Stimulated activated naive CD8-positive, alpha-beta T cell treated with anti-CD3 and anti-CD28 coated beads, Interleukin-15, Interleukin-2, amounts not matched to agents 100 U/mL and 50 U/mL, for 24 hours (primary cell): ENCODE results near the gene RPAIN.
"Not testable (repeated sequence)": the region's sequence is repeated elsewhere in the genome, so short reads cannot be mapped to it uniquely, and the experiment has no call there.

Source experiments
- ATAC-seq: fragments of 150-1000 bp; cut with Tn5 transposase; one replicate; pipeline ENCODE4 v1.10.0; 2021
- DNase-seq: peaks from one replicate; pipeline ENCODE4 v3.0.0; 2021

Gene RPAIN

DNA sequence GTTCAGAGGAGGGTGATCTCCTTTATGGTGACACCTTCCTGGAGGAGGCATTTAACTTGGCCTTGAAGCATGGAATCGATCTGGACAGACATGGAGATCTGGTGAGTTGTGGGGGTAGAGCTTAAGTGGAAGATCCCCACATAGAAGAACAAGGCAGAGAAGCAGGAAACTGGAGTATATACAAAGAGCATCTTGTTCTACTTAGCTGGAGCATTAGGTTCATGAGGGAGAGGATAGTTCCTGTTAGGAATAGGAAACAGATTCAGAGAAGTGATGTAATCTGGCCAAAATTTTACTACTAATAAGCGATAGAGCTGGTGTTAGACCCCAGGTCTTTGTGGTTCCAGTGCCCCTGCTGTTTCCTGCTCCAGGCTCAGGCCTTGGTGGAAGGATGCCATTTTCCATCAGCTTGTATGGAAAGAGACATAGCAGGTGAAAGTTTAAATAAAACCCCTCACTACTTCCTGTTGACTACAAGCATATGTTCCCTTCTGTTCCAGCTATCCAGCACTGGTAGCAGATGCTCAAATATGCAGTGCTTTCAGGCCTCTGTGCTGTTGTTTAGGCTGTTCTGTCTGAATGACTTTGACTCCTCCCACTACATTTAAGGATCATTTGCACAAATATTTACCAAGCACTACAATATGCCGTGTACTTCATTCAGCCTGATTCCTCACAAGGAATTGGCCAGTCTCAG lies 9.4 kb downstream of the RPAIN start:
- DNase-seq (no peak), ATAC-seq (peak; percentile 6)

DNA sequence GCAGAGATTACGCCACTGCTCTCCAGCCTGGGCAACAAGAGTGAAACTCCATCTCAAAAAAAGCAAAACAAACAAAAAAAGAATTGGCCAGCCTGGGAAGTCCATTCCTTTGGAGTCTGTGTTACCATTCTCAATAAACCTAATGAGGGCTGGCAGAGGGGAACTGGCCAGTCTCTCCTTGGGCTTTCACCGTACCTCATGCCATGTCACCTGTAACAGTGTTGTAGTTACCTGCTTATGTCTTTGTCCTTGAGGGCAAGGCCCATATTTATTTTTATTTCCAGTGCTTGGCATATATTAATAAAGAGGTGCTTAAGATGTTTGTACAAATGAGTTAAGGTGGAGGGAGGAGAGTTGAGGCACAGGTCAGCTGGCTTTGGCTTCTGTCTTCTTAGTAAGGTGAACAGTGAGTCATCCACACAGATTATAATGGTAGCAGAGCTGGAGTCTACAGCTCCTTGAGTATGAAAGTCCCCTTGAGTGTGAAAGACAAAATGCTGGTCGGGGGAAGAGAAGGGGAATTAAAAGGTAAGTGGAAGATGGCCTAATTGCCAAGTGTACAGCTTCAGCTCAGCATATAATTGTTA lies 10.5 kb downstream of the RPAIN start:
- DNase-seq (no peak), ATAC-seq (no peak)

DNA sequence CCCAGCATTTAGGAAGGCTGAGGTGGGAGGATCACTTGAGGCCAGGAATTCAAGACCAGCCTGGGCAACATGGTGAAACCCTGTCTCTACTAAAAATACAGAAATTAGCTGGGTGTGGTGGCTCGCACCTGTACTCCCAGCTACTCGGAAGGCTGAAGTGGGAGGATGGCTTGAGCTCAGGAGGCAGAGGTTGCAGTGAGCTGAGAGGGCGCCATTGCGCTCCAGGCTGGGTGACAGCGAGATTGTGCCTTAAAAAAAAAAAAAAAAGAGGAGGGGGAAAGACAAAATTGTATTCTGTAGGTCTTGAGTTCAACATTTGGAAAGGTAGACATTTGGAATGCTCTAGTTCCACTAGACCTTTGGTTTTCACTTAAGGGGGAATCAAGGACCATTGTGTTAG lies 11.3 kb downstream of the RPAIN start:
- not testable (repeated sequence) for ATAC-seq, DNase-seq

DNA sequence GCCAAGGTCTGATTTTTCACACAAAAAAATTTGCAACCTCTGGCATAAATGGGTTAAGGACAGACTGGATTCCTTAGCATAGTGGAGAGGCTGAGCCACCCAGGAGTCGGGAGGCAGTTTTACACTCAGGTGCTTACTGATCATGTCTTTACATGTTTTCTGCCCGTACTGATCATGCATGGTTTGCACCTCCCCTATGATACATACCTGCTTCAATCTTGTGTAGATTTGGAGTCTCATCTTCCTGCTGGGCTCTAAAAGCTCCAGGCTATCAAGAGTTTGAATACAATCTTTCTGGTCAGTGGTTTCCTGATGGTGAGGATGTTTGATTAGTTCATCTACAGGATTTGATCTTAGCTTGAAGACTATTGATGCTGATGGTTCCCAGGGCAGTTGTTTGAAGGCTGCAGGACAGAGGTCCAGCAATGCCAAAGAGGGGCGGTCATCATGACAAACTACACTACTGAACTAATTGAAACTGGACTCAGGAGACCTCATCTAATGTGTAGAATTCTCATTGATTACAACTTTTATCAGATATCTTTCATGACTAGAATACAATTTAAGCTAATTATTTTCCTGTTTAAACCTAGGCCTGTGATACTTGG lies 12.1 kb downstream of the RPAIN start:
- DNase-seq (no peak), ATAC-seq (no peak)

GRCh38 chr17:5434984-5435383 lies 15.0 kb downstream of the RPAIN start:
- ATAC-seq (no peak), DNase-seq (no peak)

DNA sequence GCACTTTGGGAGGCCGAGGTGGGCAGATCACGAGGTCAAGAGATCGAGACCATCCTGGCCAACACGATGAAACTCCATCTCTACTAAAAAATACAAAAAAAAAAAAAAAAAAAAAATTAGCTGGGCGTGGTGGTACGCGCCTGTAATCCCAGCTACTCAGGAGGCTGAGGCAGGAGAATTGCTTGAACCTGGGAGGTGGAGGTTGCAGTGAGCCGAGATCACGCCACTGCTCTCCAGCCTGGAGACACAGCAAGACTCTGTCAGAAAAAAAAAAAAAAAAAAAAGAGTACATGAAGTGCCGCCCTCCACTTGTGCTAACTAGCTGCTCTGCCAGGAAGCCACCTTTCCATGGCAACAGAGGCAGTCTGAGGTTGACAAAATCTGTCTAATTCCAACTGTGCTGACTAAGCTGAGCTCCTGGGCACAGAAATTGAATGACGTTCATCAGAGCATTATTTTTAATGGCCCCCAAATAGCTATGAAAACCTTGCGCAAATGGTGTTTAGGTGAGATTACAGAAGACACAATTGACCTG lies 15.9 kb downstream of the RPAIN start:
- ATAC-seq, DNase-seq: not testable (repeated sequence)

GRCh38 chr17:5437721-5438317 lies 17.8 kb downstream of the RPAIN start:
- ATAC-seq, result no peak
- DNase-seq, result no peak

GRCh38 chr17:5438716-5439445 lies 18.9 kb downstream of the RPAIN start, which contains the start of gene C1QBP:
TSS of gene C1QBP (minus strand) at chr17:5439155. CDS start at chr17:5439073, 82 bp downstream.
- peak; percentile 95 for DNase-seq
- peak; percentile 95 for ATAC-seq

- no peak for DNase-seq
- ATAC-seq, result no peak
Observed at GRCh38 chr17:5439446-5439764, 19.4 kb downstream of the RPAIN start.

DNA sequence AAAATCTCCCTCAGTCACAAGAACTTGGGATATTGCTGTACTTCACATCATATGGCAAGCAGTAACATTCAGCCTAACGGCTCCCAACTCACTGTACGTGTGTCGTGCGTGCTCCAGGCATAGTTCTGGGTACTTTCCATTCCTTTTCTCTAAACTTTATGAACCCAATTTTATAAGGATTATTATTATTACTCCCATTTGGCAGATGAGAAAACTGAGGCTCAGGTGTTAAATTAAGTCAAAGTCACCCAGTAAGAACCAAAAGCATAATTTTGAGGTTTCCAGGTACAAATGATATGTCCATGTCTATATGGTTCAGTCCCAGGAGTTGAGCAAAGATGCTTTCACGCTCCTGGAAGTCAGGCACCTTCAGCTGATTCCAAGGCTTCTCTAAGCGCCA lies 23.7 kb downstream of the RPAIN start:
- no peak for DNase-seq
- ATAC-seq, result no peak

DNA sequence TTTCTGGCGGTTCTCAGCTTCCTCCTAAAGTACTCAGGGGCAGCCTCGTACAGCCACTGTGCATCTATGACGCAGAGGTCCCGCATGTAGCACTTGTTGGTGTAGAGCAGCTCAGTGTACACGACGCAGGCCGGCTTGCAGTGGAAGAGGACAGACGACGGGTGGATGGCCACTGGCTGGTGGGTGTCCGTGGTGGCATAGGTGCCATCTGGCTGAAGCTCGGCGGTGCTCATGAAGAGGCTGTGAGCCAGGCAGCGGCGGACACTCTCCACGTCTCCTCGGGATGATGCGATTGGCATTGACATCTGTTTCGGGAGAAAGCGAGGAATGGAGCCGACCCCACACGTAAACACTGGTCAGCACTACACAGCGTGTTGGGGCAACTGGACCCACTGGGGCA lies 24.2 kb downstream of the RPAIN start:
- no peak for DNase-seq
- no peak for ATAC-seq

DNA sequence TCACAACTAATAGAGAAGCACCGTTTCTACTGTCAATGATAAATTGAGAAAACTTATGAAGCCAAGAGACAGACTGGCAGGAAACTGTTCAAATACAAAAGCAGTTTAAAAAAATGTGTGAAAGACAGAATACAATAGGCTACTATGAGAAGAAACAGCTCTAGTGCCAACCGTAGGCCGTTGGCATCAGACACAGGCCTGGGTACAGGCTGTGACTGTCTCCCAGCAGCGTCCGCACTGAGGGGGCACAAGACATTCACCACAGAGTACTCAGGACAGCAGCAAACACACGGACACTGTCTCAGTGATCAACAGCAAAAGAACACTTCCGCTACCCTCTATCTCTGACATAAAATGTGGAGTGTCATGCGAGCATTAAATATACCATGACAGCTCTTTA lies 26.8 kb downstream of the RPAIN start:
- ATAC-seq, result no peak
- DNase-seq, result no peak

GRCh38 chr17:5464717-5465507 lies 44.9 kb downstream of the RPAIN start:
- ATAC-seq, result no peak

GRCh38 chr17:5466295-5466694 lies 46.3 kb downstream of the RPAIN start:
- DNase-seq (no peak), ATAC-seq (no peak)

More at GRCh38 chr17:5464717-5465507, 44.9 kb downstream of the RPAIN start:
- no peak for DNase-seq

GRCh38 chr17:5467416-5467815 lies 47.4 kb downstream of the RPAIN start:
- no peak for ATAC-seq
- DNase-seq, result no peak

GRCh38 chr17:5468075-5468473 lies 48.1 kb downstream of the RPAIN start:
- ATAC-seq, result no peak

DNA sequence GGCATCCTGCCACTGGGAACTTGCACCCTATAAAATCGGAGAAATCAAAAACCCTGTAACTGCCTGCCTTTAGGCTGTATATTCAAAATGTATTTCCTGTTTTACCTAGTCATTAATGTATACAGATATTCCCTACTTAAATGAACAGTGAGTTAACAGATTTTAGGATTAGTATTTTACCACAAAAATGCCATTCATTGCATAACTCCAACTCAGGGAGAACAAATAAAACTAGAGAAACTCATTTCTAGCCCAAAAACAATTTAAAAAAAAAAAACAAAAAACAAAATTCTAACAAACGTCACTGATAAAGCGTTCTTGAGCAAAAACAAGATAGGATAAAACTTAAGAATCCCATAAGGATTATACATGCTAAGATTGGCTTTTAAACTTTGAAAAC lies 52.5 kb downstream of the RPAIN start:
- ATAC-seq, result no peak
- DNase-seq, result no peak

More at GRCh38 chr17:5468075-5468473, 48.1 kb downstream of the RPAIN start:
- peak; percentile 20 for DNase-seq

DNA sequence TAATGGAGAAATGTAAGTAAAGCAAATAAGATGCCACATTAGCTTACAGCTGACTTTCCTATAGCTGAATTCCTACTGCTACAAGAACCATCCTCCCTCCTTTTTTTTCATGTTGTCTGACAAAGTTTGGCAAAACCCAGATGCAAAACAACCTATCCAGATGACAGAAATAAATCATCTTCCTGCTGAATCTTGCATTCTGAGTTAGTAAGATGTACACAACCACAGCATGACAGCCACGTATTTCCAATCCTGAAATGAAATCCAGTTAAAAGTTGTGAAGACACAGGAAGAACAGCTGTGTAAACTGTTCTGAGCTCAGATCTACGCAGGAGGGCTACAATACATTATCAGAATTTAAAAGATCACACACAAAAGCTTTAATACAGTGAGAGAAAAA lies 53.9 kb downstream of the RPAIN start:
- no peak for DNase-seq
- ATAC-seq, result no peak

DNA sequence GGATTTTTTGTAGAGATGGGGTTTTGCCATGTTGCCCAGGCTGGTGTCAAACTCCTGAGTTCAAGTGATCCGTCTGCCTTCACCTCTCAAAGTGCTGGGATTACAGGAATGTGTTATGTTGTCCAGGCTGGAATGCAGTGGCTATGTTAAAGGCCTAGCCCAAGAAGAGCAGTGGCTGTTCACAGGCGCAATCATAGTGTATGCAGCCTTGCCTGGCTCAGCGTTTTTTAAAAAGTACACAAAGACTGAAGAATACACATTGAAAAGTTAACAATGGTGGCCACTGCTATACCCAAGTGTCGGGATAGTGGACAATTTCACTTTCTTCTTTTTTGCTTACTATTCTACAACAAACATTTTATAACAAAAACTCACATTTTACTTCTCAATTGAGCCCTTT lies 59.0 kb downstream of the RPAIN start:
- DNase-seq (no peak), ATAC-seq (no peak)

GRCh38 chr17:5480962-5481361 lies 61.0 kb downstream of the RPAIN start:
- ATAC-seq (no peak), DNase-seq (no peak)

- ATAC-seq, result no peak
- no peak for DNase-seq
Observed at GRCh38 chr17:5481451-5481850, 61.5 kb downstream of the RPAIN start.
